HepG2 (cell line): Measurements from ENCODE around the gene BAZ2A. TPM values are rescaled to one million over a fixed set of nuclear protein-coding genes. Genes with fewer than 3 reads are reported as not detected.

Experiments used
- CSRNP2 ChIP-seq: sonication (generic); formaldehyde crosslinking; conservative IDR thresholded peaks from 2 replicates; pipeline ENCODE4 v1.8.0; 2022; ENCODE audit warnings: low read depth, missing genetic modification reagents
- FOSL2 ChIP-seq: sonication (generic); formaldehyde crosslinking; IDR thresholded peaks from 2 replicates; pipeline ENCODE4 v1.4.0; 2020; ENCODE audit warnings: missing genetic modification reagents
- HOXA9 ChIP-seq: sonication (generic); formaldehyde crosslinking; IDR thresholded peaks from 2 replicates; pipeline ENCODE4 v1.8.1; 2022; ENCODE audit warnings: missing genetic modification reagents, mild to moderate bottlenecking, moderate library complexity, borderline replicate concordance
- MAZ ChIP-seq, 2 experiments: sonication (generic) in 1 of 2; formaldehyde crosslinking in 1 of 2; IDR thresholded peaks; 2 replicates each; pipeline versions ENCODE4 v1.5.0 to v1.6.1; 2012 to 2020; ENCODE audit warnings: low read depth in 2 of 2, mild to moderate bottlenecking in 2 of 2, borderline replicate concordance in 1 of 2, improper control_type of control experiment in 1 of 2, low read length in 1 of 2, missing genetic modification reagents in 1 of 2, moderate library complexity in 1 of 2
- MEIS1 ChIP-seq: sonication (generic); formaldehyde crosslinking; IDR thresholded peaks from 2 replicates; pipeline ENCODE4 v1.9.0; 2021; ENCODE audit warnings: mild to moderate bottlenecking, missing genetic modification reagents, moderate library complexity, borderline replicate concordance
- MLLT10 ChIP-seq: sonication (generic); formaldehyde crosslinking; IDR thresholded peaks from 2 replicates; pipeline ENCODE4 v1.4.0; 2020; ENCODE audit warnings: missing genetic modification reagents
- NONO ChIP-seq, 2 experiments: fragments of 450-650 bp in 1 of 2; sonication (generic) in 1 of 2; formaldehyde crosslinking in 1 of 2; IDR thresholded peaks in 1 of 2; conservative IDR thresholded peaks in 1 of 2; 2 replicates each; pipeline versions ENCODE4 v1.6.1 to v1.8.0; 2017 to 2022; ENCODE audit warnings: mild to moderate bottlenecking in 1 of 2, missing genetic modification reagents in 1 of 2, moderate library complexity in 1 of 2
- NR2C2 ChIP-seq: sonication (generic); formaldehyde crosslinking; IDR thresholded peaks from 2 replicates; pipeline ENCODE4 v1.4.0; 2020; ENCODE audit warnings: missing genetic modification reagents, mild to moderate bottlenecking, moderate library complexity, borderline replicate concordance
- SMAD1 ChIP-seq: sonication (generic); formaldehyde crosslinking; IDR thresholded peaks from 2 replicates; pipeline ENCODE4 v1.4.0; 2020; ENCODE audit warnings: missing genetic modification reagents, low read depth, mild to moderate bottlenecking, borderline replicate concordance
- SP140L ChIP-seq: sonication (generic); formaldehyde crosslinking; IDR thresholded peaks from 2 replicates; pipeline ENCODE4 v1.4.0; 2020; ENCODE audit warnings: missing genetic modification reagents, borderline replicate concordance
- TERF1 ChIP-seq: sonication (generic); formaldehyde crosslinking; IDR thresholded peaks from 2 replicates; pipeline ENCODE4 v1.8.0; 2022; ENCODE audit warnings: mild to moderate bottlenecking, missing genetic modification reagents, moderate library complexity
- TSC22D2 ChIP-seq: sonication (generic); formaldehyde crosslinking; IDR thresholded peaks from 2 replicates; pipeline ENCODE4 v1.5.1; 2020; ENCODE audit warnings: missing genetic modification reagents, mild to moderate bottlenecking, borderline replicate concordance
- ZBTB25 ChIP-seq: IDR thresholded peaks from 2 replicates; pipeline ENCODE4 v1.6.1; 2018; ENCODE audit warnings: missing genetic modification reagents
- ZFY ChIP-seq: sonication (generic); formaldehyde crosslinking; IDR thresholded peaks from 2 replicates; pipeline ENCODE4 v1.4.0; 2020; ENCODE audit warnings: missing genetic modification reagents
- ZMAT3 ChIP-seq: sonication (generic); formaldehyde crosslinking; conservative IDR thresholded peaks from 2 replicates; pipeline ENCODE4 v1.7.0; 2021; ENCODE audit warnings: missing genetic modification reagents
- ZNF10 ChIP-seq: sonication (generic); formaldehyde crosslinking; IDR thresholded peaks from 2 replicates; pipeline ENCODE4 v1.4.0; 2020; ENCODE audit warnings: mild to moderate bottlenecking, low read depth, missing genetic modification reagents, borderline replicate concordance
- ZNF350 ChIP-seq: sonication (generic); formaldehyde crosslinking; IDR thresholded peaks from 2 replicates; pipeline ENCODE4 v1.4.0; 2020; ENCODE audit warnings: mild to moderate bottlenecking, low read depth, missing genetic modification reagents, borderline replicate concordance
- ZNF552 ChIP-seq: sonication (generic); formaldehyde crosslinking; IDR thresholded peaks from 2 replicates; pipeline ENCODE4 v1.9.0; 2022; ENCODE audit warnings: missing genetic modification reagents, mild to moderate bottlenecking, borderline replicate concordance
- ZNF737 ChIP-seq: sonication (generic); formaldehyde crosslinking; IDR thresholded peaks from 2 replicates; pipeline ENCODE4 v1.5.0; 2020; ENCODE audit warnings: missing genetic modification reagents, mild to moderate bottlenecking, borderline replicate concordance
- ZZZ3 ChIP-seq: sonication (generic); formaldehyde crosslinking; IDR thresholded peaks from 2 replicates; pipeline ENCODE4 v1.4.0; 2020; ENCODE audit warnings: missing genetic modification reagents, mild to moderate bottlenecking, borderline replicate concordance
- polyA plus RNA-seq, 8 experiments: library from polyadenylated mRNA; depleted of rRNA in 3 of 8; stranded (reverse) in 7 of 8; unstranded in 1 of 8; fragments of >200 nt; fragmentation: Illumina TruSeq in 4 of 8; extraction: Trizol in 4 of 8; gene quantifications; 2 replicates each; pipeline versions ENCODE4 v1.2.1 to v1.2.3, GENCODE V29; 2011 to 2016; ENCODE audit warnings: low read depth in 4 of 8, missing spikeins in 1 of 8, mixed read lengths in 1 of 8; ENCODE audit not compliant: insufficient read depth in 1 of 8
- total RNA-seq, 5 experiments: library from RNA; depleted of rRNA; stranded (reverse); fragments of >200 nt; fragmentation: Illumina TruSeq; extraction: Trizol; gene quantifications; 2 replicates each; pipeline ENCODE4 v1.2.3, GENCODE V29; 2016; ENCODE audit warnings: low read depth in 1 of 5
- TF ChIP-seq, protein P1 (sequence below): IDR thresholded peaks from 2 replicates; pipeline ENCODE4 v1.6.1; 2016; ENCODE audit warnings: mild to moderate bottlenecking

The BAZ2A gene
- total and polyA plus RNA-seq, 2 of the 13 experiments (the other 11 are each of a cell fraction or from before 2014, with no cell fraction given) = 21.8 to 73.5 TPM

GRCh38 chr12:56645717-56646446, 15.8 kb upstream of the BAZ2A start, which contains the start of gene ATP5F1B (continued):
- TF ChIP-seq SMAD1 (CRISPR knock-in tag) (peak; percentile 89; the same call in 1 of the 2 replicates), TERF1 (CRISPR knock-in tag) (no peak), MEIS1 (CRISPR knock-in tag) (0 out of 2 replicates have a peak, but pooled peaks have one; percentile 30), ZZZ3 (CRISPR knock-in tag) (0 out of 2 replicates have a peak, but pooled peaks have one; percentile 21), CSRNP2 (no peak), TSC22D2 (CRISPR knock-in tag) (0 out of 2 replicates have a peak, but pooled peaks have one; percentile 24), NONO (IDR thresholded peaks at IDR 0.05) (no peak), NONO (CRISPR knock-in tag; conservative IDR thresholded peaks at IDR 0.05) (peak; percentile 73), HOXA9 (CRISPR knock-in tag) (no peak), ZNF350 (peak; percentile 86; the same call in 1 of the 2 replicates), ZMAT3 (CRISPR knock-in tag) (peak; percentile 68; the same call in 1 of the 2 replicates), ZNF10 (no peak), SP140L (peak; percentile 72; the same call in 1 of the 2 replicates), ZNF737 (CRISPR knock-in tag) (0 out of 2 replicates have a peak, but pooled peaks have one; percentile 47), ZNF552 (0 out of 2 replicates have a peak, but pooled peaks have one; percentile 76), MAZ (IDR thresholded peaks at IDR 0.05; ENCODE audit: borderline replicate concordance, low read depth, low read length) (0 out of 2 replicates have a peak, but pooled peaks have one; percentile 22), MAZ (CRISPR knock-in tag; IDR thresholded peaks at IDR 0.05; ENCODE audit: low read depth) (peak; percentile 85), MLLT10 (CRISPR knock-in tag) (no peak), FOSL2 (CRISPR knock-in tag) (peak; percentile 23; the same call in 1 of the 2 replicates), NR2C2 (CRISPR knock-in tag) (peak; percentile 80; the same call in 1 of the 2 replicates), ZFY (CRISPR knock-in tag) (peak; percentile 97), ZBTB25 (CRISPR knock-in tag) (peak; percentile 75; the same call in 1 of the 2 replicates)
- TF ChIP-seq, protein P1, sequence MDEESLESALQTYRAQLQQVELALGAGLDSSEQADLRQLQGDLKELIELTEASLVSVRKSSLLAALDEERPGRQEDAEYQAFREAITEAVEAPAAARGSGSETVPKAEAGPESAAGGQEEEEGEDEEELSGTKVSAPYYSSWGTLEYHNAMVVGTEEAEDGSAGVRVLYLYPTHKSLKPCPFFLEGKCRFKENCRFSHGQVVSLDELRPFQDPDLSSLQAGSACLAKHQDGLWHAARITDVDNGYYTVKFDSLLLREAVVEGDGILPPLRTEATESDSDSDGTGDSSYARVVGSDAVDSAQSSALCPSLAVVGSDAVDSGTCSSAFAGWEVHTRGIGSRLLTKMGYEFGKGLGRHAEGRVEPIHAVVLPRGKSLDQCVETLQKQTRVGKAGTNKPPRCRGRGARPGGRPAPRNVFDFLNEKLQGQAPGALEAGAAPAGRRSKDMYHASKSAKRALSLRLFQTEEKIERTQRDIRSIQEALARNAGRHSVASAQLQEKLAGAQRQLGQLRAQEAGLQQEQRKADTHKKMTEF (CRISPR knock-in tag) = peak; percentile 69; the same call in 1 of the 2 replicates
